Skin of body (tissue), 2 donors: ENCODE results near the gene AMFR. TPM values are rescaled to one million over a fixed set of nuclear protein-coding genes. Genes with fewer than 3 reads are reported as not detected.

Experiments used
- DNase-seq: peaks from one replicate; lab custom pipeline; 2025; lab: John Stamatoyannopoulos, UW
- total RNA-seq: library from RNA; depleted of rRNA; stranded (reverse); fragments of >200 nt; gene quantifications from one replicate; pipeline ENCODE4 v1.2.3, GENCODE V29; 2014

Gene AMFR
- total RNA-seq, 1 donor from 2014 or later, result 88.4 TPM

- DNase-seq, result no peak
These were observed 90.6 kb downstream of the AMFR start for GRCh38 chr16:56334761-56335160.

GRCh38 chr16:56332464-56333079 is 92.8 kb downstream of the AMFR start:
- no peak for DNase-seq

GRCh38 chr16:56331915-56332314 is 93.4 kb downstream of the AMFR start:
- DNase-seq, result no peak

GRCh38 chr16:56331399-56331798 is 93.9 kb downstream of the AMFR start:
- DNase-seq, result no peak

- DNase-seq, result no peak
These were observed 94.9 kb downstream of the AMFR start for GRCh38 chr16:56330476-56330875.

GRCh38 chr16:56329887-56330286 is 95.5 kb downstream of the AMFR start:
- DNase-seq, result no peak

GRCh38 chr16:56328276-56329022 is 96.9 kb downstream of the AMFR start:
- DNase-seq, result no peak

GRCh38 chr16:56327929-56328258 is 97.5 kb downstream of the AMFR start:
- DNase-seq, result no peak

GRCh38 chr16:56327071-56327928 is 98.0 kb downstream of the AMFR start:
- no peak for DNase-seq

- DNase-seq, result no peak
These were observed 99.4 kb downstream of the AMFR start for GRCh38 chr16:56325956-56326355.

GRCh38 chr16:56324406-56324805 is 100.9 kb downstream of the AMFR start:
- DNase-seq, result no peak

- no peak for DNase-seq
These were observed 103.8 kb downstream of the AMFR start for GRCh38 chr16:56321571-56321970.

- no peak for DNase-seq
These were observed 104.4 kb downstream of the AMFR start for GRCh38 chr16:56320811-56321558.

- DNase-seq, result no peak
These were observed 105.3 kb downstream of the AMFR start for GRCh38 chr16:56320056-56320455.

GRCh38 chr16:56319376-56319775 is 106.0 kb downstream of the AMFR start:
- DNase-seq, result no peak

GRCh38 chr16:56318827-56319140 is 106.6 kb downstream of the AMFR start:
- DNase-seq, result no peak

GRCh38 chr16:56317998-56318826 is 107.1 kb downstream of the AMFR start:
- peak; percentile 73 for DNase-seq

GRCh38 chr16:56316545-56316944 is 108.8 kb downstream of the AMFR start:
- no peak for DNase-seq

GRCh38 chr16:56315955-56316354 is 109.4 kb downstream of the AMFR start:
- no peak for DNase-seq

- no peak for DNase-seq
These were observed 111.0 kb downstream of the AMFR start for GRCh38 chr16:56314244-56314850.
